ENCODE data around the gene TRAF3.

The TRAF3 gene

DNA sequence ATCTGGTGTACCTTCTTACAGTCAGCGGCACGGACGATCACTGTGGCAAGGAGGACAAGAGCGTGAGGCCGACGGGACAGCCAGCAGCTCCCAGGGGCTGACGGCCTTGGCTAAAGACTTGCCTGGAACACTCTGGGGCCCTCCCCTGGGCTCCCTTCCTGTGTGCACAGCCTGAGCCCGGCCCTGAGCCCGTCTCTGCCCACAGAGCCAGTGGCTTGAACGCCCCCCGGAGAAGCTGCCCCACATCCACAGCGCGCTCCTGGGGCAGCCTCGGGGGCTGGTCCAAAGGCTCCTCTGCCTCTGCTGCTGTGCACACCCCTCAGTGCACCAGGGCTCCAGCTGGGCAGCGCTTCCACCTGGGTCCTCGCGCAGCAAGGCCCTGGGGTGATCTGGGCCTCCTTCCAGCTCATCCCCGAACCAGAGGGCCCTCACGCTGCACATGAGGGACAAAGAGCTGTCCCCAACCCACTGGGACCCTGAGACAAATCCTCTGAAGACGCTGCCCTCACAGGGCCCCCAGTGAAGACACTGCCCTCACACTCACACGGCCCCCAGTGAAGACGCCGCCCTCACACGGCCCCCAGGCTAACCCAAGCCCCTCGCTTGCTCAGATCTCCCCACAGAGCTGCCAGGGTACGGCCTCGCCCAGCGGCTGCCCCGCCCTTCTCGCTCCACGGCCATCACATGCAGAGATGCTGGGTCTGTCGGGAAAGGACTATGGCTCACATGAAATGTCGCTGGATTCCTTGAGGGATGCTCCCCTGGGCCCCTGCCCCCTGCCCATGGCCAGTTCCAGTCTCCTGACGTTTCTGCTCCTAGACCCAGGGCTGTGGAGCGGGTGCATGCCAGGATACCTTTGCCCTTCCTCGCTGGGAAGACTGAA lies 167.4 kb downstream of the TRAF3 start:
- Histone ChIP-seq H3K9ac (no peak overlapping the region), H4K20me1 (ENCODE audit: insufficient read depth) (no peaks in the 10 kb centered on the region), H3K4me3 (IDR thresholded peaks at IDR 0.05; ENCODE audit: insufficient read depth, low read depth, low read length) (no peak overlapping the region), H3K79me2 (ENCODE audit: insufficient read depth, low read depth) (no peaks in the 10 kb centered on the region), H3K4me1 (ENCODE audit: low read depth, poor library complexity, severe bottlenecking) (no peaks in the 10 kb centered on the region), H2AFZ (ENCODE audit: low read depth) (no peak overlapping the region), H3K27ac (no peak overlapping the region), H3K27me3 (ENCODE audit: insufficient read depth, low read depth) (no peaks in the 10 kb centered on the region), H3K4me2 (no peak overlapping the region), H3K36me3 (ENCODE audit: insufficient read depth) (no peaks in the 10 kb centered on the region)
- TF ChIP-seq, protein P1, sequence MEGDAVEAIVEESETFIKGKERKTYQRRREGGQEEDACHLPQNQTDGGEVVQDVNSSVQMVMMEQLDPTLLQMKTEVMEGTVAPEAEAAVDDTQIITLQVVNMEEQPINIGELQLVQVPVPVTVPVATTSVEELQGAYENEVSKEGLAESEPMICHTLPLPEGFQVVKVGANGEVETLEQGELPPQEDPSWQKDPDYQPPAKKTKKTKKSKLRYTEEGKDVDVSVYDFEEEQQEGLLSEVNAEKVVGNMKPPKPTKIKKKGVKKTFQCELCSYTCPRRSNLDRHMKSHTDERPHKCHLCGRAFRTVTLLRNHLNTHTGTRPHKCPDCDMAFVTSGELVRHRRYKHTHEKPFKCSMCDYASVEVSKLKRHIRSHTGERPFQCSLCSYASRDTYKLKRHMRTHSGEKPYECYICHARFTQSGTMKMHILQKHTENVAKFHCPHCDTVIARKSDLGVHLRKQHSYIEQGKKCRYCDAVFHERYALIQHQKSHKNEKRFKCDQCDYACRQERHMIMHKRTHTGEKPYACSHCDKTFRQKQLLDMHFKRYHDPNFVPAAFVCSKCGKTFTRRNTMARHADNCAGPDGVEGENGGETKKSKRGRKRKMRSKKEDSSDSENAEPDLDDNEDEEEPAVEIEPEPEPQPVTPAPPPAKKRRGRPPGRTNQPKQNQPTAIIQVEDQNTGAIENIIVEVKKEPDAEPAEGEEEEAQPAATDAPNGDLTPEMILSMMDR (conservative IDR thresholded peaks at IDR 0.05; ENCODE audit: low read depth, low read length), result no peak

DNA sequence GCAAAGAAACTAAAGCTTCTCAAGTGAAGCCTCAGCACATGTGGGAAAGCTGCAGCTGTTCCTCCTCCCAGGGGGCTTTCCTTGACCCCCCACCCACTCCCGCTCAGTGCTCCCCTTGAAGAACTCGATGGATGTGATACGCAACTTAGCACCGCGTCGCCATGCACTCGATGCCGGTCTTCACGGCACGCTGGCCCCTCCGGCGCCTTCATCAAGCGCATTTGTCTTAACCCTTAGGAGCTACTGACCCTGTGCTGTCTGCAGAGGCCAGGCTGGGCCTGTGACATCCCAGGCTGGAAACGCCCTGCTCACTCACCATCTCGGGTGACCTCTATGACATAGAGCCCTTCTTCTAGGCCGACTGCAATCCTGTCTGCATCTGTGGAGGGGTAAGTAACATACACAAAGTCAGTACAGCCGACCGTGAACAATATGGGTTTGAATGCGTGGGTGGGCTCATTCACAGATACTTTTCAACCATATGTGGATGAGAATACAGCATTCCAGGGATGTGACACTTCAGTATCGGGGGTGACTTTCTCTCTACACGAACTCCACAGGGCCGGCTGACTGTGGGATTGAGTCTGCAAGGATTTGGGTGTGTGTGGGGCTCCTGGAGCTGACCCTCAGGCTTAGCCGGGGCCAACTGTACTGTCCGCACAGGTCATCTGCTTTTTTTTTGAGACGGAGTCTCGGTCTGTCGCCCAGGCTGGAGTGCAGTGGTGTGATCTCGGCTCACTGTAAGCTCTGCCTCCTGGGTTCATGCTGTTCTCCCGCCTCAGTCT lies 168.3 kb downstream of the TRAF3 start:
- H3K79me2 ChIP-seq (ENCODE audit: insufficient read depth, low read depth), result no peaks in the 10 kb centered on the region
- H3K27ac ChIP-seq, result no peak overlapping the region
- TF ChIP-seq, protein P1 (conservative IDR thresholded peaks at IDR 0.05; ENCODE audit: low read depth, low read length), result no peak

DNA sequence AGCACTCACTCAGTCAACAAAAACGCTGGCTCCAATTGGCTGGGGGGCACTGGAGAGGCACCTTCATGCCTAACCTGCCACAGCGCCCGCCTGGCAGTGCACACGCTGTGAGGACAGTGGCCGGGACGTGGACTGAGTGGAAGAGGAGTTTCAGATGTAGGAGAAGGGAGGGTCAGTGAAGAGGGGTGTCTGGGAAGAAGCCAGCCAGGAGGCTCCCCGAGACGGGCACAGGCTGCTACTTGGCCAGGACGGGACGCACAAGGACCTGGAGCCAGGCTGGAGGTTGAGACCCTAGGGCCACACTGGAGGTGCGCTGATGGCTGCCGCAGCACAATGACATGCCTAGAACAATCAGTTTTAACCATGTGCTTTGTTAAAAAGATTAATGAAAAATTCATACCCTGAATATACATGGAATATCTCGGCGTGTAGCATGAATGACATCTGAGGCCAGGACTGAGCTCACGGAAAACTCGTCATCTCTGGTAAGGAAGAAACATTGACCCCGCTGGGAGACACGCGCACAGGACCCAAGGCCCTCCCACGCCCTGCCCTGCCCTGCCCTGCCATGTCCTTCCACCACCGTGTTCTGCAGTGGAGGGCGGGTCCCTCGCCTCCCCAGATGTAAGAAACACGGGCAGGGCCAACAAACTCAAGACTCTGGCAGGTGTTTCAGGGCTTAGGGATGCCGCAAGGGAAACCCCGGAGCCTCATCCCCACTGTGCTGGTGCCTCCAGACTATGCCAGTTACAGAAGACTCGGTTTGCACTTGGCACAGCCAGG lies 170.3 kb downstream of the TRAF3 start:
- Histone ChIP-seq H2AFZ (ENCODE audit: low read depth) (no peak overlapping the region), H3K27me3 (ENCODE audit: insufficient read depth, low read depth) (no peaks in the 10 kb centered on the region), H3K4me2 (no peak overlapping the region), H3K79me2 (ENCODE audit: insufficient read depth, low read depth) (no peaks in the 10 kb centered on the region), H4K20me1 (ENCODE audit: insufficient read depth) (no peaks in the 10 kb centered on the region), H3K4me3 (IDR thresholded peaks at IDR 0.05; ENCODE audit: insufficient read depth, low read depth, low read length) (no peak overlapping the region), H3K27ac (no peak overlapping the region), H3K36me3 (ENCODE audit: insufficient read depth) (no peaks in the 10 kb centered on the region), H3K9ac (no peak overlapping the region), H3K4me1 (ENCODE audit: low read depth, poor library complexity, severe bottlenecking) (no peaks in the 10 kb centered on the region)
- TF ChIP-seq, protein P1 (conservative IDR thresholded peaks at IDR 0.05; ENCODE audit: low read depth, low read length), result no peak

More for the DNA sequence above, 168.3 kb downstream of the TRAF3 start:
- H2AFZ ChIP-seq (ENCODE audit: low read depth), result no peak overlapping the region
- H3K27me3 ChIP-seq (ENCODE audit: insufficient read depth, low read depth), result no peaks in the 10 kb centered on the region
- no peaks in the 10 kb centered on the region for H3K4me1 ChIP-seq (ENCODE audit: low read depth, poor library complexity, severe bottlenecking)
- no peaks in the 10 kb centered on the region for H3K36me3 ChIP-seq (ENCODE audit: insufficient read depth)
- no peak overlapping the region for H3K4me2 ChIP-seq
- H3K4me3 ChIP-seq (IDR thresholded peaks at IDR 0.05; ENCODE audit: insufficient read depth, low read depth, low read length), result no peak overlapping the region
- no peaks in the 10 kb centered on the region for H4K20me1 ChIP-seq (ENCODE audit: insufficient read depth)
- H3K9ac ChIP-seq, result no peak overlapping the region

DNA sequence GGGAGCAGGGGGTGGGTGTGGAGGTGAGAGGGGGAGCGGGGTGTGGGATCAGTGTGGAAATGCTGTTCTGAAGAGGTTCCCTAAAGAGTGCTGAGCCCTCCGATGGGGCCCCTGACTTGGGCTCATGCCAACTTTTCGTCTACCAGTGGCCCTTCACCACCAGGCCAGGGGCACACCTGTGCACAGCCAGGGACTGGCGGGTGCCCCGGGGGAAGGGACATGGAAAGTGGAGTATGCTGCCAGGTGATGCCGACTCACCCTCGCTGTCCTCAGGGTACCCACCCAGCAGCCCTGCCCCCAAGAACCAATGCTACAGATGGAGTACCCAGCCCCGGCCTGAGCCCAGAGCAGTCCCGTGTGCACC lies 171.4 kb downstream of the TRAF3 start:
- TF ChIP-seq, protein P1 (conservative IDR thresholded peaks at IDR 0.05; ENCODE audit: low read depth, low read length), result no peak
- H4K20me1 ChIP-seq (ENCODE audit: insufficient read depth), result no peaks in the 10 kb centered on the region
- no peak overlapping the region for H3K4me2 ChIP-seq
- H3K27ac ChIP-seq, result no peak overlapping the region
- H3K36me3 ChIP-seq (ENCODE audit: insufficient read depth), result no peaks in the 10 kb centered on the region
- H2AFZ ChIP-seq (ENCODE audit: low read depth), result no peak overlapping the region
- no peaks in the 10 kb centered on the region for H3K79me2 ChIP-seq (ENCODE audit: insufficient read depth, low read depth)
- no peaks in the 10 kb centered on the region for H3K4me1 ChIP-seq (ENCODE audit: low read depth, poor library complexity, severe bottlenecking)
- H3K27me3 ChIP-seq (ENCODE audit: insufficient read depth, low read depth), result no peaks in the 10 kb centered on the region
- no peak overlapping the region for H3K9ac ChIP-seq
- H3K4me3 ChIP-seq (IDR thresholded peaks at IDR 0.05; ENCODE audit: insufficient read depth, low read depth, low read length), result no peak overlapping the region
